Osteocyte (in vitro differentiated cells): ENCODE data around the gene PRTFDC1. TPM values are rescaled to one million over a fixed set of nuclear protein-coding genes. Genes with fewer than 3 reads are reported as not detected.

Experiments used
- DNase-seq: peaks from one replicate; pipeline ENCODE4 v3.0.0; 2021; ENCODE audit warnings: mixed read lengths; ENCODE audit not compliant: unreplicated experiment; ENCODE audit errors: extremely low spot score
- H3K27ac Mint-ChIP-seq: one replicate; pipeline ENCODE4 v1.8.0; 2021; ENCODE audit warnings: mild to moderate bottlenecking, mixed read lengths; ENCODE audit not compliant: unreplicated experiment
- H3K27me3 Mint-ChIP-seq: one replicate; pipeline ENCODE4 v1.8.0; 2021; ENCODE audit warnings: mixed read lengths; ENCODE audit not compliant: unreplicated experiment
- H3K36me3 Mint-ChIP-seq: one replicate; pipeline ENCODE4 v1.8.0; 2021; ENCODE audit warnings: mixed read lengths; ENCODE audit not compliant: unreplicated experiment
- H3K4me1 Mint-ChIP-seq: one replicate; pipeline ENCODE4 v1.8.0; 2021; ENCODE audit warnings: mixed read lengths; ENCODE audit not compliant: unreplicated experiment
- H3K4me3 Mint-ChIP-seq: one replicate; pipeline ENCODE4 v1.8.0; 2021; ENCODE audit warnings: mild to moderate bottlenecking, moderate library complexity, mixed read lengths; ENCODE audit not compliant: unreplicated experiment
- H3K9me3 Mint-ChIP-seq: one replicate; pipeline ENCODE4 v1.8.0; 2021; ENCODE audit warnings: mixed read lengths; ENCODE audit not compliant: unreplicated experiment
- CTCF ChIP-seq: fragments of 200-600 bp; sonication (generic); IDR thresholded peaks from 2 replicates; pipeline ENCODE4 v1.5.0; 2021; ENCODE audit warnings: antibody characterized with exemption, mild to moderate bottlenecking, moderate library complexity
- total RNA-seq: library from RNA; stranded (reverse); gene quantifications from 2 replicates; pipeline ENCODE4 v1.2.1, GENCODE V29; 2021

Gene PRTFDC1
- total RNA-seq, 1 donor from 2014 or later: 4.4 TPM

DNA sequence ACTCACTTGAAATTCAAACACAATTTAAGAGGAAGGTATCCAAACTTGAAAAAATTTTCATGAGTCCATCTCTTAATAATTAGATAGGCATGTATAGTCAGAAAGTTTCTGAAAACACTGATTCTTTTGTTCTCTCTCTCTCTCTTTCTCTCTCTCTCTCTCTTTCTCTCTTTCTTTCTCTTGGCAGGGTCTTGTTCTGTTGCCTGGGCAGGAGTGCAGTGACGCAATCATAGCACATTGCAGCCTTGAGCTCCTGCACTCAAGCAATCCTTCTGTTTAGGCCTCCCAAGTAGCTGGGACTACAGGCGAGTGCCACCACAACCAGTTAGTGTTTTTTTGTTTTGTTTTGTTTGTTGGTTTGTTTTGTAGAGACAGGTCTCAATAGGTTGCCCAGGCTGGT, 59.3 kb downstream of the PRTFDC1 start:
- Mint-ChIP-seq H3K4me1 (peaks cover 63% of the 10 kb centered on the region), H3K27me3 (no peaks in the 10 kb centered on the region), H3K36me3 (no peaks in the 10 kb centered on the region), H3K4me3 (no peak overlapping the region), H3K27ac (peak overlapping the region; percentile 39), H3K9me3 (peaks cover 4% of the 10 kb centered on the region)
- DNase-seq: no peak
- TF ChIP-seq CTCF: no peak

GRCh38 chr10:24891823-24892222, 60.6 kb downstream of the PRTFDC1 start:
- H3K36me3 Mint-ChIP-seq: no peaks in the 10 kb centered on the region
- H3K9me3 Mint-ChIP-seq: peaks cover 4% of the 10 kb centered on the region
- H3K4me3 Mint-ChIP-seq: no peak overlapping the region
- peak overlapping the region; percentile 23 for H3K27ac Mint-ChIP-seq
- DNase-seq: no peak
- H3K4me1 Mint-ChIP-seq: peaks cover 58% of the 10 kb centered on the region
- no peaks in the 10 kb centered on the region for H3K27me3 Mint-ChIP-seq
- TF ChIP-seq CTCF: no peak

DNA sequence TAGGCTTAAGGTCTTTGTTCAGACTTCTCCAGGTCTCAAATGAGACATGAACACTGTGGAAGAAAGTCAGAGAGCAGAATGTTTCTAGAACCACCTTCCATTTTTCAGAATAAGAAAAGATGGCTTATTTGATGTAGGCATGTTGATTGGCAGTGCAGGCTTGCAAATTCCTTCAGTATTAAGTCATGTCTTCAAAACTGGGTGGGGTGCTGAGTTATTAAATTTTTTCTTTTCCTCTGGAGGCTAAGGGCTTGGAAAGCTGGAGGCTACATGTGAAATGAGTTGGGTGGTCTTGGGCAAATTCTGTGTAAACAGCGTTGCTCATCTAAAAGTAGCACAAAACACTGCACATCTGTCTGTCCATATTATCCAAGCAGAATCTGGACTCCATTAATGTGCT, 62.8 kb downstream of the PRTFDC1 start:
- H3K9me3 Mint-ChIP-seq: peaks cover 4% of the 10 kb centered on the region
- peaks cover 69% of the 10 kb centered on the region for H3K4me1 Mint-ChIP-seq
- peak overlapping the region; percentile 94 for H3K27ac Mint-ChIP-seq
- no peak for TF ChIP-seq CTCF
- DNase-seq: no peak
- H3K27me3 Mint-ChIP-seq: no peaks in the 10 kb centered on the region
- no peaks in the 10 kb centered on the region for H3K36me3 Mint-ChIP-seq
- no peak overlapping the region for H3K4me3 Mint-ChIP-seq

DNA sequence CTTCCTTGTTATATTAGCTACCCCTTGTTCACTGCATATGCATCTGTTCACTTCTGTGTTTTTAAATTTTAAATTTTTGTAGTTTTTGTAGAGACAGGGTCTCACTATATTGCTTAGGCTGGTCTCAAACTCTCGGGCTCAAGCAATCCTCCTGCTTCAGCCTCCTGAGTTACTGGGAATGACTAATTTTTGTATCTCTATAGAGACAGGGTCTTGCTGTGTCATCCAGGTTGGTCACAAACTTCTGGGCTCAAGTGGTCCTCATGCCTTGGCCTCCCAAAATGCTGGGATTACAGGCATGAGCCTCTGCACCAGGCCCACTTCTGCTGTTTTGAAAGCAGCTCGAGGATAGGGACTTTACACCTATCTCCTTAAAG, 64.6 kb downstream of the PRTFDC1 start:
- H3K4me3 Mint-ChIP-seq: no peak overlapping the region

GRCh38 chr10:24886290-24886680, 66.1 kb downstream of the PRTFDC1 start:
- H3K27me3 Mint-ChIP-seq: no peaks in the 10 kb centered on the region
- H3K27ac Mint-ChIP-seq: no peak overlapping the region
- no peak for TF ChIP-seq CTCF
- no peaks in the 10 kb centered on the region for H3K36me3 Mint-ChIP-seq
- DNase-seq: no peak
- H3K4me1 Mint-ChIP-seq: peaks cover 61% of the 10 kb centered on the region
- peaks cover 4% of the 10 kb centered on the region for H3K9me3 Mint-ChIP-seq
- no peak overlapping the region for H3K4me3 Mint-ChIP-seq

More for the DNA sequence above, 64.6 kb downstream of the PRTFDC1 start:
- no peak for DNase-seq
- peaks cover 4% of the 10 kb centered on the region for H3K9me3 Mint-ChIP-seq
- peaks cover 68% of the 10 kb centered on the region for H3K4me1 Mint-ChIP-seq
- H3K36me3 Mint-ChIP-seq: no peaks in the 10 kb centered on the region
- TF ChIP-seq CTCF: no peak
- no peaks in the 10 kb centered on the region for H3K27me3 Mint-ChIP-seq
- H3K27ac Mint-ChIP-seq: no peak overlapping the region
